ENCODE measurements around the gene TIGD1.

The TIGD1 gene

DNA sequence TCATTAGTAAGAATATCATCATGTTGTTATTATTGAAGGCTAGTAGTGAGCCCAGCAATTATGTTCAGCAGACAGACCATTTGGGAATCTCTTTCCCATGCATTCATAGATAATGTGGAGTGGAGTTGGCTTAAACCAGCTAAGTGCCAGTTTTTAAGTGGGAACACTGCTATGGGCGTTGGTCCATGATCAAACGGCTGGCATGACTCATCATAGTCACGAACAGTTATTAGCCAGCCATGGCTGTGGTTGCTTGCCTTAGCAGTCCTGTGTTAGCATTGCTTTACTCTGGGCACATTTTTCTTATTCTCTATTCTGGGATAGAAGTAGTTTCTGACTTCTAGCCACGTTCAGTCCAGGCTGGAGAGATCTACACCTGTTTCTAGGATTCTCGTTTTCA is 17.8 kb upstream of the TIGD1 start:
- TF ChIP-seq, protein P1, sequence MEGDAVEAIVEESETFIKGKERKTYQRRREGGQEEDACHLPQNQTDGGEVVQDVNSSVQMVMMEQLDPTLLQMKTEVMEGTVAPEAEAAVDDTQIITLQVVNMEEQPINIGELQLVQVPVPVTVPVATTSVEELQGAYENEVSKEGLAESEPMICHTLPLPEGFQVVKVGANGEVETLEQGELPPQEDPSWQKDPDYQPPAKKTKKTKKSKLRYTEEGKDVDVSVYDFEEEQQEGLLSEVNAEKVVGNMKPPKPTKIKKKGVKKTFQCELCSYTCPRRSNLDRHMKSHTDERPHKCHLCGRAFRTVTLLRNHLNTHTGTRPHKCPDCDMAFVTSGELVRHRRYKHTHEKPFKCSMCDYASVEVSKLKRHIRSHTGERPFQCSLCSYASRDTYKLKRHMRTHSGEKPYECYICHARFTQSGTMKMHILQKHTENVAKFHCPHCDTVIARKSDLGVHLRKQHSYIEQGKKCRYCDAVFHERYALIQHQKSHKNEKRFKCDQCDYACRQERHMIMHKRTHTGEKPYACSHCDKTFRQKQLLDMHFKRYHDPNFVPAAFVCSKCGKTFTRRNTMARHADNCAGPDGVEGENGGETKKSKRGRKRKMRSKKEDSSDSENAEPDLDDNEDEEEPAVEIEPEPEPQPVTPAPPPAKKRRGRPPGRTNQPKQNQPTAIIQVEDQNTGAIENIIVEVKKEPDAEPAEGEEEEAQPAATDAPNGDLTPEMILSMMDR (IDR thresholded peaks at IDR 0.05), result no peak

DNA sequence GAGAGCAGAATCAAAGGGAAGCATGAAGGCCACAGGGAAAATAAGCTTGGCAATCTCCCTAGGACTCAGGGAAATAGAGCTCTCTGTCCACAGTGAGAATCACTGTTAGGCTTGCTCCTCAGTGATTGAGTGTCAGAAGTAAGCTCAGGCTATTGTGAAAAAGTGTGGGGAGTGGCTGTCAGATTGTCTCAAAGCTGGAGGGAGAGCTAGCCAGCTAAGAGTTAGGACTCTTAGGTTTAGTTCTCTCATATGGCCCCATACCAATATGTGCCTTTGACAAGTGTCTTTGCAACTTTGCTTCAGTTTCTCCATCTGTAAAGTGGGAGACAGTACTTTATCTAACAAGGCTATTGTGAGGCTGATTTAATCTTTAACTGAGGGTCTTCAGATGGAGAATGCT is 17.4 kb upstream of the TIGD1 start:
- TF ChIP-seq, protein P1 (IDR thresholded peaks at IDR 0.05), result no peak

DNA sequence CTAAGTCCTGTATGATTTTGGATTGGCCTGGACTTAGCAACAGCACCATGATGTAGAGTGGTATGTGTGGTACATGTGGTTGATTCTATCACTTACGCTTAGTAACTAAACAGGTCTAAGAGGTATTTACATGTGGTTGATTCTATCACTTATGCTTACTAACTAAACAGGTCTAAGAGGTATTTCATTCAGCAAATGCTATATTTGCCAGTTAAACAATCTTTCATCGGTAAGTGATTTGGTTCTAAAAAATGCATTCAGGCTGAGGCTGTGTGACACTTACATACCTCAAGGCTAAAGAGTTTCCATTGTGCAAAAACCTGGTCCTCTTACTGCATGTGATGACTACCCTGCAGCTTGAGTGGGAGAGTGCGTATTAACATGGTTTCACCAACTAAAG is 13.2 kb upstream of the TIGD1 start:
- TF ChIP-seq, protein P1 (IDR thresholded peaks at IDR 0.05), result no peak

DNA sequence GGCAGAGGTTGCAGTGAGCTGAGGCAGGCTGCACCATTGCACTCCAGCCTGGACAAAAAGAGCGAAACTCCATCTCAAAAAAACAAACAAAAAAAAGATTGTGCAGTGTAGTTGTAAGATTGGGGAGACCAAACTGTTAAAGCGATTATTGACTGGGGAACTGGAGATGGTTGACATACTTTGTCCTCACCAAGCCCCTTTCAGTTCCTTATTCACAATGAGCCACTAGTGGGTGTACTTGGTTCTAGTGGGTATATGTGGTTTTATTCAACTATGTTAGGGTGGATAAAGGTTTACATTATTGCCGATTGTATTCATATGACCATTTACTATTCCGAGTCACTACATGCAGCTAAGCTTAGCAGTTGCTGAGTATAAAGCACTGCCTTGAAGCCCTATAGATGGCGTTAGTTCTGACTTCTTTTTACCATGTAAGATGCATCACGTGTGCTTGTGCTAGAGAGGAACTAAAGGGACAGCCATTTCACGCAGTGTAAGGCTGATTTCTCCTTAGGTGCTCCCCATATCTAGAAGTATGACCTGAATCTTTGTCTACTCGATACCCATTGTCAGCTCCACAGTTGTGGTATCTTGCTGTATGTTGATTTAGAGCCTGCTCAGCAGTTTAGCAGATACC is 12.3 kb upstream of the TIGD1 start:
- TF ChIP-seq, protein P1 (IDR thresholded peaks at IDR 0.05), result no peak

DNA sequence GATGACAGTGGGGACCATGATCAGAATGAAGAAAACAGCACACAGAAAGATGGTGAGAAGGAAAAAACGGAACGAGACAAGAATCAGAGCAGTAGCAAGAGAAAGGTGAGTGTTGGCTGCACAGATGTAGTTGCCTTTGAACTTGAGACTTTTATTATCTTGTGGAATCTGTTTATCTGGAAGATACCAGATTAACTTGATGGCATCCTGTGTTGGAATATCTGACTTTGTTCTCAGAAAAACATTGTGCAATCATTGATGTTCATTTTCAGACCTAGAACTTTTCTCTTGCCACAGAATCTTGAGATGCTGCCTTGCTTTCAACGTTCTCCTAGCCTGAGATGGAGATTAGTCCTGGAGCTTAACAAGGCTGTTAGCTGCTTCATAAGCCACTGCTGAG is 6.1 kb upstream of the TIGD1 start:
- TF ChIP-seq, protein P1 (IDR thresholded peaks at IDR 0.05), result no peak

DNA sequence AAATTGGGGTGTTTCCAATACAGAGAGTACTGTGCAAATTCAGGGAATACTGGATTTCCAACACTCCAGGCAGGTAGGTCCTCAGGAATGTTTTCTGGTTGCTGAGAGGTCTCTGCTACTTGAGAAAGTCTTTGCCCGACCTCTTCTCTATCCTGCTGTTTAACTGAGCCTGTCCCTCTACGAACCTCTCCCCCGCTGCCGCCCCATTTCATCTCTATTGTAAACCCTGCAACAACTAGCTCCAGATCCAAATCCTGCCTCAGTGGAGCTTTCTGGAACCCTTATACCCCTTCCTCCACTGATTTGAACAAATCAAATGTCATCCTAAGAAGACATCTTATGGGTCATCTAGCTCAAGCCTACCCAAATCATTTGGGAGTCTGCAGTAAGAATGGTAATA is 1.4 kb upstream of the TIGD1 start:
- TF ChIP-seq, protein P1 (IDR thresholded peaks at IDR 0.05), result no peak

DNA sequence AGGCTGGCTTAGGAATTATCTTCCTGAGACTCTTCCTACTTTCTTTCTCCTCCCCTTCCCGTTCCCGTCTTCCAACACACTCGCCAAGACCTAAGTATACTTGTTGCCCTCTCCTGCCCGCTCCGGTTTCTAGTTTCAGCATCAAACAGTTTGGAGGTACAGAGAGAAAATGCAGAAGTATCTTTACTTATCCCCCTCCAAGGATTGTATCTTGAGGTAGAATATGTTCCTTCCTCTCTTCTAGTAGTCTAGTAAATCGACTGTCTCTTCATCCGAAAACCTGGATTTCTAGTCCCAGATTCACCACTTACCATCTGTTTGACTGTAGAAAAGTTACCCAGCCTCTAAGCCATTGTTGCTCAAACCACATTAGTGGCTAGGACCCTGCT is 887 bp upstream of the TIGD1 start:
- TF ChIP-seq, protein P1 (IDR thresholded peaks at IDR 0.05), result no peak
